Measurements from ENCODE around the gene ANGPTL5.

Gene ANGPTL5

GRCh38 chr11:101944923-101945322 is 28.6 kb upstream of the ANGPTL5 start:
- no peak for TF ChIP-seq CTCF (IDR thresholded peaks at IDR 0.05; ENCODE audit: control insufficient read depth, insufficient read depth, low read depth, low read length, missing control alignments)
- H3K4me3 ChIP-seq (ENCODE audit: control insufficient read depth, low read depth, low read length) = no peak overlapping the region
- no peak for DNase-seq (ENCODE audit: low read depth)

GRCh38 chr11:101940901-101941520 is 24.7 kb upstream of the ANGPTL5 start:
- no peak for DNase-seq (ENCODE audit: low read depth)
- H3K4me3 ChIP-seq (ENCODE audit: control insufficient read depth, low read depth, low read length) = no peak overlapping the region
- TF ChIP-seq CTCF (IDR thresholded peaks at IDR 0.05; ENCODE audit: control insufficient read depth, insufficient read depth, low read depth, low read length, missing control alignments) = no peak

GRCh38 chr11:101931692-101932091 is 15.4 kb upstream of the ANGPTL5 start:
- H3K4me3 ChIP-seq (ENCODE audit: control insufficient read depth, low read depth, low read length) = no peak overlapping the region
- DNase-seq (ENCODE audit: low read depth) = no peak
- no peak for TF ChIP-seq CTCF (IDR thresholded peaks at IDR 0.05; ENCODE audit: control insufficient read depth, insufficient read depth, low read depth, low read length, missing control alignments)

- no peak overlapping the region for H3K4me3 ChIP-seq (ENCODE audit: control insufficient read depth, low read depth, low read length)
- no peak for DNase-seq (ENCODE audit: low read depth)
- no peak for TF ChIP-seq CTCF (IDR thresholded peaks at IDR 0.05; ENCODE audit: control insufficient read depth, insufficient read depth, low read depth, low read length, missing control alignments)
Measured at GRCh38 chr11:101929294-101929915, 13.1 kb upstream of the ANGPTL5 start.

- DNase-seq (ENCODE audit: low read depth) = no peak
- no peak for TF ChIP-seq CTCF (IDR thresholded peaks at IDR 0.05; ENCODE audit: control insufficient read depth, insufficient read depth, low read depth, low read length, missing control alignments)
- H3K4me3 ChIP-seq (ENCODE audit: control insufficient read depth, low read depth, low read length) = no peak overlapping the region
Measured at GRCh38 chr11:101923554-101923953, 7.2 kb upstream of the ANGPTL5 start.

GRCh38 chr11:101920992-101921391 is 4.7 kb upstream of the ANGPTL5 start:
- no peak for DNase-seq (ENCODE audit: low read depth)
- no peak for TF ChIP-seq CTCF (IDR thresholded peaks at IDR 0.05; ENCODE audit: control insufficient read depth, insufficient read depth, low read depth, low read length, missing control alignments)
- H3K4me3 ChIP-seq (ENCODE audit: control insufficient read depth, low read depth, low read length) = no peak overlapping the region

Data from AG09309 (cell line).